Hematopoietic multipotent progenitor cell treated with erythropoietin and hydrocortisone succinate and interleukin-3 and kit ligand, for 4 days (in vitro differentiated cells): ENCODE results near the gene CCDC33.

Source experiments
- DNase-seq: peaks from one replicate; pipeline ENCODE4 v3.0.0-alpha.2; 2015

The CCDC33 gene

DNA sequence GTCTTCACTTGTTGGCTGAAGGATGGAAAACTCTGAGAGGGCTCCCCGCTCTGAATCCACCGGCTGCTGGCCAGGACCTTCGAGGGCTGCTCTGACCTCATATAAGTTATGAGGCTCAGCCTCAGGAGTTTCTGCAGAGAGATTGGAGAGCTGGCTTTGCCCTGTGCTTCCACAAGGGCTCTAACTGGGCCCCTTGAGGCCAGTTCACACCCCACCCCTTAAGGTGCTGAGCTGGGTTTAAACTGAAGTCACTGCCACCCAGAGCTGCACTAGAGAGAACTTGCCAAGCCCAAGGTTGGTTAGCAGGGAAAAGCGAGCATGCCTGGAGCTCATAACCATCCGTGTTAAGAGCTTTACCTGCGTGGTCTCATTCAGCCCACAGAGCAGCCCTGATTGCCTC lies 2.8 kb upstream of the CCDC33 start:
- DNase-seq: no peak

DNA sequence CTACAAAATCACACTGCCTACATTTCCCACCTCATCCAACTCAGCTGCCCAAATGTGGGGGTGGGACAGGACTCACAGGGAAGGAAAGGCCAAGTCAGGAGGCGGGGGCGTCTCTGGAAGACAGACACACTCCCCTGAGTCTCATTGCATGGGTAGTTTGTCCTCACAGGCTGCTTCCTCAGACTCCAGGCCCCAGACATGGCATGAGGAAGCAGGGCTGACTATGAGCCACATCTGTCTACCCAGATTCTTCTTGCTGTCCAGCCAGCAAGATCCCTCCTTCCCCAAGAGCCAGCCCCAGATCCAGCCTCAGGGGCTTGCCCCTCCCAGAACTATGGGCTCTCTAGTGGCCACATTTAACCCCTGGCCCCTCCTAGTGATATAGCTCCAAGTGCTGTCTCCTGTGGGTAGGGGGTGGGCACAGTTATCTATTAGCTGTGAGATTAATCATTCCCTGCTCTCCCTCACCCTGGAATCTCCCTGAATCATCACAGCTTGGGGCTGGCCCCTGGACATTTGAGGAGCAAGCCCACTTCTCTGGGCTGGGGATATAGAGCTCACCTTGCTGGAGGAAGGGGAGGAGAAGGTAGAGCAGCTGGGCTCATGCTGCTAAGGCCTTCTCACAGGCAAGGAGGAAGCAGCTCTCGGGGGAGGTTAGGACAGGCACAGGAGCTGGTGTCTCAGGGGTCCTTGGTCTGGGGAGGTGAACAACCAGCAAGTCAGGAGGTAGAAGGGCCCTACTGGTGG lies 2.1 kb upstream of the CCDC33 start:
- no peak for DNase-seq

DNA sequence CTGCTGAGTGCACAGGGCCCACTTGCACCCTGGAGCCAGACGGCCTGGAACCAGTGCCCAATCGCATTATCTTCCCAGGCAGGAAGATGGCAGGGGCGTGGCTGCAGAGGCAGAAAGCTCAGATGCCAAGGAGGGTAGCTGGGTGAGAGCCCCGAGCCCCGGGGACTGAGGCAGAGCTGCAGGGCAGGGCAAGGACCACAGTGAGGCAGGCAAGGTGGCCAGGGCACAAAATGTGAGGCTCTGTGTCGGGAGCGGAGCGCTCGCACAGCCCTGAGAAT lies 1.6 kb upstream of the CCDC33 start:
- DNase-seq: no peak

DNA sequence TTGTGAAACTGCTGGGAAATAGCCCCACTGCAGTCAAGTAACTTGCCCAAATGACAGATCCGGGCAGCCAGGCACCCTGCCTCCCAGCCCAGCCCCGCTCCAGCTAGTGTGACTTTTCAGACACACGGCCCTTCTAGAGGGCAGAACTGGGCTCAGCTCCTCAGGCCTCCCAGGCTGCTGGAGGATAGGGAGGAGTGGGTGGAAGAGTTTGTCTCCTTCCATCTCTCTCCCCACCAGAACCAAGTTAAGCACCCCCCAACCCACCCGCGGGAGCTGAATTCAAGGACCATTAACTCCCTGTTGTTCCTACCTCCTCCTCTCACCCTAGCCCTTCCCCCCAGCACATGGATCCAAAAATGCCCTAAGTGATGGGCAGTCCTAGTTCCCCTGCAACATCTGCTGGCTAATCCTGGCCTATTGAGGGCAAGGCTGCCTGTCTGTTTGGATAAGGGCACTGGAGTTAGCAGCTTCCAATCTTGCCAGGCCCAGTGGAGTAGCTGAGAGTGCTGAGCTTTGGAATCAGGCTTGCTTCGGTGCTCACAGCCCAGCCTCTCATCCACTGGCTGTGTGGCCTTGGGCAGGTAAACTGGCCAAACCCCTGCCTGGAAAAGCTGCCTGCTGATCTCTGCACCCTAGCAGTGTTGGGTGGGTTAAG lies 3.1 kb downstream of the CCDC33 start:
- DNase-seq: no peak

DNA sequence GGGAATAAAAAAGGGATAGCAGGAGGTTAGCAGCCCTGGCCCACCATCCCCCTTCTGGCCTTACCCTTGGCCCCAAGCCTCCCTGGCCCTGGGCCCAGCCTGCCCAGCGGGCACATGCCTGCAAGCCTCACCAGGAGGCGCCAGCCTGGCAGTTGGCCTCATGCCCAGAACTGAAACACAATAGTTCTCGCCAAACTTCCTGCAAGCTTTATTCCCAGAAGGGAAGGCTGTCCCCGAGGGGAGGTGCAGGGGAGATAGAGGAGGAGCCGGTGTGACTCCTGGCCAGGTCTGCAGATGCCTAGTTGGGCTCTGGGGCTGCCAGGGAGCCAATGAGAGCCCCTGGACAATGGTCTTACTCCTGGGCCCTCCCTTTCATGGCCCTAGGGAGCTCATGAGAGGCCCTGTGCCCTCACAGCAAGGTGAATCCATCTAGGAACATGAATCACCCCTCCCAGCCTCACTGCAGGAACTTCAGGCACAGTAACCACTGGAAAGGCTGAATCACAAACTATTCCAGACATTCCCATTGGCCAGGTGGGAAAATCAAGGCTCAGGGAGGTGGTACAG lies 4.0 kb downstream of the CCDC33 start:
- peak; percentile 57 for DNase-seq

DNA sequence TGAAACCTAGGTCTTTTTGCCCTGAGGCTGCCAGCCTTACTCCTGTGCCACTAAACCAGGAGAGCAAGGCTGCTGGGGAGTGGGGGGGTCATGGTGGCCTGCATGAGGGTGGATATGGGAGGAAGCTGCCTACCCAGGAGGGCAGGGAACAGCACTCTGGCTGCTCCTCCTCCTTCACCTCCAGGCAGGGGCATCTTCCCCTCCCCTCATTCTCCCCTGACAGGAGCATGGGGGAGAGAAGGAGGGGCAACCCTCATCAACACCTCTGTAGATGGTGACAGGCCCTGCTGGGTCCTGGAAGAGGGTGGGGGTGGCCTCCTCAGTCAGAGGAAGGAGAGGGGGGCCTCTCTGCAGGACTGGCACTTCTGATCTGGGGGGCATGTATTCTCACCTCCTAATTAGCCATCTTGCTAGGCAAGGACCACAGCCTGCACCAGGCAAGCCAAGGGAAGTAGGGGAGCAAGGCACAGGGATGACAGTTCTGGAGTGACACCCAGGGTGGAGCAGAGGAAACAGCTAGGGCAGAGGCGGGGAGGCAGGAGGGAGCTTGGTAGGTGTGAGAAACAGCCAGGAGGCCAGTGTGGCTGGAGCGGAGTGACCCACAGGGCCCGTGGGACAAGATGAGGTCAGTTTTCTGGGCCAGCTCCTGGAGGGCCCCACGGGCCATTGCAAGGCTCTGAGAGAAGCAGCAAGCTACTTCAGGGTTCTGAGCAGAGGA lies 4.9 kb downstream of the CCDC33 start:
- no peak for DNase-seq

DNA sequence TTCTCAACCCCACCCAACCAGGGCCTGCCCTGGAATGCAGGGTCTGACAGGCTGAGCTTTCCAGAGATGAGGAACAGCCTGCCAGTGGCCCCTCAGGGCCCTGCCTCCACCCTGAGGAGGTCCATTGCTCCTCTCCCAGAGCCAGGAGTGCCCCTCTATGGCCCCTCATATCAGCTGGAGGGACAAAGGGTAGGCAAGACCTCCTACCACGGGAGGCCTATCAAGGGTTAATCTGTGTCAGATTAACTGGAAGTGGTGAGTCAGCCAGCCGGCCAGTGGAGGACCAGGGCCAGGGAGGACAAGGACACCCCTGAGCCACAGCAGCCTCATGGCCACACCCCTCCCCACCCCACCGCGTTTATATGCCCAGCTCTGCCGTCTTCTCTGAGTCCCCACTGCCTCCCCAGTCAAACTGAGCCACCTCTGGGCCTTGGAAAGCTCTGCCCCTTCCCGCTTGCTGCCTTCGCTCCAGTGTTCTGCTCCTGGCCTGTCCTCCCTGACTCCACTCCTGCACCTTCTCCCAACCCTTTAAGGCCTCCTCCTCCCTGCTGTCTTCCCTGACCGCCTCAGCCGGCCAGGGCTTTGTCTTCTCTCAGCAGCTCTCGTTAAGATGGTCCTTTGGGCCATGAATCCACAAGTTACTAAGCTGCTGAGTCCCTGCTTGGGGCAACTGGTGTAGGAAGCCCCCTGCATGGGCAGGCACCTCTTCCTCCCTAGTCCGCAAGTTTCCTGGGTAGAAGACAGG lies 6.5 kb downstream of the CCDC33 start:
- no peak for DNase-seq

DNA sequence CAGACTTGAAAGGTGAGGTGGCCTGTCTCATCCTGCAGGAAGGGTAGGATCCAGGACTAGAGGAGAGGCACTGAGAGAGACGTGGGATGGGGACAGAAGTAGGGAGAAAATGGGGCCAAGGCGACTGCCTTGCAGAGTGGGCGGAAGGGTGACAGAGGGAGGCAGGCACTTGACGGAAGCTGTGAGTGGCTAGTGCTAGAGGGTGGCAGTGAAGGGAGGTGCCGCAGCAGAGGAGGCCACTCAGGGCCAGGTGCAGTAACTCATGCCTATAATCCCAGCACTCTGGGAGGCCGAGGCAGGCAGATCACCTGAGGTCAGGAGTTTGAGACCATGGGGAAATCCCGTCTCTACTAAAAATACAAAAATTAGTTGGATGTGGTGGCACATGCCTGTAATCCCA lies 7.3 kb downstream of the CCDC33 start:
- DNase-seq: no peak

DNA sequence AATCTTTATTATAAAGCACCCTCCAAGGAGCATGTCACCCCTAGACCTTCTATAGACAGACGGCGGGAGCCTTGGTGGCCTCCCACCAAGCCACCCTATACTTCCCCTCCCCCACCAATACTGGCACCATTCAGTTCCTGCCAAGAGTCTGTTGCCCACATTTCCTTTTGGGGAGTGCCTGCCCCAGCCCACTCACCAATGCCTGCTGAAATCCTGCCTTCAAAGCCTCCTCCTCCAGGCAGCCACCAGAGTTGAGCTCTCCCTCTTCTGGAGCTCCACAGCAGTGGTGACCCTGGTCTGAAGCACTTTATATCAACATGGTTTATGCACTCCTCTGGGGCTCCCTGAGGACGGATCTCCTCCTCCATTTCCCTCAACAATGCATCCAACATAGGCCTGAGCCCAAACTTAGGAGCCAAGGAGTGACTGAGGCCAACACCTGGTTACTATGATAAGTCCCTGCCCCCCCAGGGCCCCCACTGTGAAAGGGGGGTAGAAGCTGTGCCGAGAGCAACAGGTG lies 8.8 kb downstream of the CCDC33 start:
- no peak for DNase-seq

DNA sequence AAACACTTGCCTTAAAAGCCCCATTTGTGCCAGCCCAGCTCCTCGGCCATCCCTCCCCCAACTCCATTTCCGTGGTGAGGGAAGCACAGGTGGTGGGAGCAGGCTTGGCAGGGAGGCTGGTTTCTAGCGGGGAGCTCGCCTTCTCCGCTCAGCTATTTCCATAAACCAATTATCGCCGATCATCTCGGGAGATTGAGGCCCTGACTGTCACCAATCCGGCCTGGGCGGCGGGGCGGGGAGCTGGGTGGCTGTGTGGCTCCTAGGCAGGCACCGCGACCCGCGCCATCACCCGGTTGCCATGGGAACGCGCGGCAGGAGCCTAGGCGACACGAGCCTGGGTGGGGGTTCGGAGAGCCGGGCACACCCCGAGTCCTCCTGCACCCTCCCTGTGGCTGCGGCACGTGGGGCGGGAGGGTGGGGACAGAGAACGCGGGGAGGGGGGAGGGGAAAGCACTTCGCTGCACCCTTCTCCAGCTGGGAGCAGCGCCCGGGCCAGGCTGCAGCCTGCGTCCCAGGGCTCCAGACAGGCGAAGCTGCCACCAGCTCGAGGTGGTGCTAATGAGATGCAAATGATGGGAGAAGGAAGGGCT lies 9.3 kb downstream of the CCDC33 start:
- DNase-seq: peak; percentile 42

DNA sequence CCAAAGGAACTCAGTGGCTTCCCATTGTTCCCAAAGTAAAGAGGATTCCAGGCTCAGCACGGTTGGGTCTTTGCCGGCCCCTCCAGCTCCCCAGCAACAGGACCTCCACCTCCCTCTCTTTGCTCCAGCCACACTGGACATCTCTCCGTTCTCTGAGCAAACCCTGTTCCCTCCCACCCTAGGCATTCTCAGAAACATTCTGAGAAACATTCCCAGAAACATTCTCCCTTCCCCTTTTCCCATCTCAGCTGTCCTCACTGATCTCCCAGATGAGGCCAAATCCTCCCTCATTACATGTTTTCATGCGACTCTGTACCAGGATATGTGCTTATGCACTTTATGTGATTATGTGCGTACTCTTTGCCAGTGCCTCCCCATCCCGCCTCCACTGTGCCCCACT lies 14.1 kb downstream of the CCDC33 start:
- DNase-seq: no peak

DNA sequence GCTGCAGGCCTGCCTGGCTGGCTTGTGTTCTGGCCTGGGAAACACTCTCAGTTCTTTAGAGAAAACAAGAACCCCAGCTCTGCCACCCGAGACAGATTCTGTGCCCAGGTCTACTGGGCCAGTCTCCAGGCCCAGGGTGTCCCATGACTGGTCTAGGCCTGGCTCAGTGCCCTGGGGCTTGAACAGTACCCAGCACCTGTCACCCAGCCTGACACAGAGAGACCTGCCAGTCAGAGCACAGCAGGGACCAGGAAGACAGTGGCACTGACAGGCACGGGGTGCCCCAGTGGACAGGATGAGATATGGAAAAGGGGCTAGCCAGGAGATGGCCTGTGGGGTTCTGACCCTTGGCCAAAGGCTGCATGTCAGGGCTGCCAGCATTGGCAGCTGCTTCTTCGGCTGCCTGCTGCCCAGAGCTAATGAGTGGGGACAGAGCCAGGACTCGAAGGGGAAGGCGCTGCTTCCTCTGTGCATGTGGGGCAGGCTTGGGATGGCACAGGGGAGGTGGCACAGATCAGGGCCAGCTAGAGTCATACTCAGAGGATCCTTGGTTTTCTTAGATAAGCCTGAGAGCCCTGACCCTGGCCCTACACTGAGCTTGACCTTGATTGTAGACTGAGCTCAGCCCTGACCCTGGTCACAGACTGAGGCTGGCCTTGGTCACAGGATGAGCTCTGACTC lies 15.1 kb downstream of the CCDC33 start:
- no peak for DNase-seq

DNA sequence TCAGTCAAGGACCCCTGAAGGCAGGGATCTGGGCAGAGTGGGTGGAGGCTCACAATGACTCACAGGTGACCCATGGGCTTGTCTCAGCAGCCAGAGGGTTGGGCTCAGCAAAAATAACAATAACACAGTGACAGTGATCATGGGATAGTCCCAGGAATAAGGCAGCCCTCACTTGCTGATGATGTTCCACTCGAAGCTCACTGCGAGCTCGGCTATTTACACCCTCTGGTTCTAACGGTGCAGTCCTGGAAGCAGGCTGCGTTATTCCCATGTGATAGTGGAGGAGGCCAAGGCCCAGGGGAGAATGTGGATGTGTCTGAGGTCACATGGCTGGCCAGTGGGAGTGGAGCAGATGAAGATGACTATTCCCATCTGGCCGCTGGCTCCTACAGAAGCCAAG lies 16.2 kb downstream of the CCDC33 start:
- no peak for DNase-seq

DNA sequence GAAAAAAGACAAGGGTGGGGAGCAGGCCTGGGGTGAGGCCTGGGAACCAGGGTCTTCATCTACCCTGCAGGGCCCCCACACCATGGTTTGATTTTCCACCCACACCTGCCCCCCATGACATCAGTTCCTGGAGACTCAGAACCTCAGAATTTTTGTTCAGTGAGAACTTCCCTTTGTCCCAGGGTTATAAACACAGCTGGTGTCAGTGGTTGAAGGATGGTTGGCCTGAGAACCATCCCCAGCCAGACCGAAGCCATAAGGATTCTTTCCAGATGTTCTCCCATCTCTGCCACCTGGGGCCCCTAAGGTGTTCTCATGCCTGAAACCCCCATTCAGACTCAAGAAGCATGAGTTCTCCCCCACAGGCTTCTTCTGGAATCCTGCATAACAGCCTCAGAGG lies 16.6 kb downstream of the CCDC33 start:
- DNase-seq: no peak

DNA sequence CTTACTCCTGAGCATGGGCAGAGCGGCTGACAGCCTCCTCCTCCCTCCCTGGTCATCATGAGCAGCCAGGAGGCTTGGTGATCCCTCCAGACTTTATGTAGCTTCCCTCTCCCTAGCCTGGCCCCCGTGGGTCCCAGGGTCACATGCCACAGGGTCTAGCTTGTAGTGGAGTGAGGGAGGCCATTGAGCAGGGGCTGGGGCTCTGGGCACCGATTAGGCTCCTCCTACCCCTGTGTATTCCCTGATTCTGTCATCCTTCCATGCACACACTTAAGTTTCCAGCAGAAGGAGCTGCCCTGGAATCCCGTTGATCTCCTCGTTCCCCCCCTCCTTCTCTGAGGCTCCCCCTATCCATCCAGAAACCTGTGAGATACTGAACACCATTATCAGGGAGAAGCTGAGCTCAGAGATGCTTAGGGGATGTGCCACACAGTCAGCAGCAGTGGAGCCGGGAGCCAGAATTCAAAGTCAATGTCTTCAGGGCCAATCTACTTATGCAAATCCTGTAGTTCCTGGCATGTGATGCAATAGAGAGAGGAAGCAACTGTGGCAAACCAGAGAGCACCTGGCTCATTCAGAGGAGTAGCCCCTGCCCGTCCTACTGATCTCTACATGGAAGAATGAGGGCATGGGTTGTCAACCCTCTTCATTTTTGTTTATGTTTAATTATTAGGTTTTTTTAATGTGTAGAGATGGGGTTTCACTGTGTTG lies 17.2 kb downstream of the CCDC33 start:
- DNase-seq: no peak

DNA sequence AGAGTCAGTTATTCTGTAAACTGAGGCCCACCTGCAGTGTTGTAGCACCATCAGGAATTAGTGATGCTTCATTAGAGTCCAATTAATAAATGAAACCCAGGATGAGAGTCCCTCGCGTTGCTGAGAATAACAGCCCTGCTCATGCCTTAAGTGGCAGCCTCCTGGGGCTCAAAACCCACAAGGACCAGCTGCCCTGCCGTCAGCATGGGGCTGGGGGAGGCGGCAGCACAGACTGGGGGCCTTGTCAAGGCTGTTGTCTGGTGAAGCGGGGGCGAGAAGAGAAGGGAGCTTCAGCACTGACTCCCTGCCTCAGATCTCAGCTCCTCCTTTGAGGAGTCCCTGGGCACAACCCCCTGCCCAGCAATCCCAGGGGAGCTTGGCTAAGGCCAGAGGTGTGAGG lies 21.0 kb downstream of the CCDC33 start:
- no peak for DNase-seq

DNA sequence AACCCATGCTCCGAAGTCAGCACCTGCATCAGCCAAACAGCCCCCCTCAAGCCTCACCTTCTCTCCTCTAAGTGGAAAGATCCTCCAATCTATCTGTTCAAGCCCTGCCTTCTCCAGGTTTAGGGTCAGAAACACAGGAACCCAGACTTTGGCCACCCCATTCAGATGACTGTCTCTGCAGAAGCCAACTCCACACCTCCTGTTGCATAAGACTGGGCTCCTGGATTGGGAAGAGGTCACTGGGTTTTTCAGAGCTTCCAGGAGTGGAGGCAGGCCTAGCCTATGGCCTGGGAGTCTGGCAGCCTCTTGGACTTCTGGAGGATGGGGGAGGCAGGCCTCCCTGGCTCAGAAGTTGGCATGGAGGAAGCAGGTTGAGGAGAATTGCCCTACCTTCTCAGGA lies 21.5 kb downstream of the CCDC33 start:
- no peak for DNase-seq

DNA sequence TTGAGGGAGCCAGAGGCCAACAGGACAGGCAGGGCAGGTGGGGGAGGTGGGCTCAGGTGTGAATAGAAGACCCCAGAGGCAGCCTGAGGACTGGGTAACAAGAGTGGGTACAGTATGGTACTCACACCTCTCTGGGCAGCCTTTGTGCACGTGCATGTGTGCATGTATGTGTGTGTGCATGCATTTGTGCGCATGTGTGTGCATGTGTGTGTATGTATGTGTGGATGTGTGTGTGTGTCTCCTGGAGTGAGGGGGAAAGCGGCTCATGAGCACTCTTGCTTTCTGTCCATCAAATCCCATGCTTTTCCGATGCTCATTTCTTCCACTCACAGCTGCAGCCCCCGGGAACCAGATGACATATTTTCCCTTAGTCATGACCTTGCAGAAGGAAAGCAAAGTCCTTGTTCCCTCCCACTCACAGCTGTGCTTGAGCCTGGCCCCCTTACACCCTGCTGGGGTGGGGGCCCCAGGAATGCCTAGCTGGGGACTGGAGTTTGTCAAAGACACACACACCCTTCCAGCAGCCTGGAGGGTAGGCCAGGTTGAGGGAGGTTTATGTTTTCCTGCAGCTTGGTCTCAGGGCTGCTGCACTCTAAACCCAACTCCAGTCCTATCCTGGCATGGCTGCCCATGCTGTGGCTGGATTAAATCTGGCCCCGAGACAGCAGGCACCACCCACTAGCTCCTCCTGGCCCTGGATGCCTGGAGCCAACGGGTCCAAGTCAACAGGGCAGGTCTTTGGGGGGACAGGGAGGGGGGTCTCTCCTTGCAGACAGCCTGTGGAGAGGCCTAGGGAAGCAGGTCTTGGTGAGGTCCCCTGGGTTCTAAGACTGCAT lies 22.5 kb downstream of the CCDC33 start:
- no peak for DNase-seq

DNA sequence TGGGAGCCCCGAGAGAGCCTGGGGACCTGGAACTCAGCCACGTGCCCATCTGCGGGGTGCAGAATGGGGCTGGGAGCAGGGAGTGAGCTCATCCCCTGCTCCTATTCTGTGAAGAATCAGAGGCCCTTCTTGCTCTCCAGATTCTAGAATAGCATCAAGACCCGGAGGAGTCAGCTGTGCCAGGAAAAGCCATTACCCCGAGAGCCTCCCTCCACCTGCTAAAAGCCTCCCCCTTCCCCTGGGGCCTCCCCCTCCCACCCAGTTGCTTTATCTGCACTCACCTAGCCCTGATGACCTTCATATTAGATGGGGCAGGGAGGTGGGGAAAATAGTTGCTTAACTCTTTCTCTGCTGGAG lies 23.1 kb downstream of the CCDC33 start:
- DNase-seq: no peak

DNA sequence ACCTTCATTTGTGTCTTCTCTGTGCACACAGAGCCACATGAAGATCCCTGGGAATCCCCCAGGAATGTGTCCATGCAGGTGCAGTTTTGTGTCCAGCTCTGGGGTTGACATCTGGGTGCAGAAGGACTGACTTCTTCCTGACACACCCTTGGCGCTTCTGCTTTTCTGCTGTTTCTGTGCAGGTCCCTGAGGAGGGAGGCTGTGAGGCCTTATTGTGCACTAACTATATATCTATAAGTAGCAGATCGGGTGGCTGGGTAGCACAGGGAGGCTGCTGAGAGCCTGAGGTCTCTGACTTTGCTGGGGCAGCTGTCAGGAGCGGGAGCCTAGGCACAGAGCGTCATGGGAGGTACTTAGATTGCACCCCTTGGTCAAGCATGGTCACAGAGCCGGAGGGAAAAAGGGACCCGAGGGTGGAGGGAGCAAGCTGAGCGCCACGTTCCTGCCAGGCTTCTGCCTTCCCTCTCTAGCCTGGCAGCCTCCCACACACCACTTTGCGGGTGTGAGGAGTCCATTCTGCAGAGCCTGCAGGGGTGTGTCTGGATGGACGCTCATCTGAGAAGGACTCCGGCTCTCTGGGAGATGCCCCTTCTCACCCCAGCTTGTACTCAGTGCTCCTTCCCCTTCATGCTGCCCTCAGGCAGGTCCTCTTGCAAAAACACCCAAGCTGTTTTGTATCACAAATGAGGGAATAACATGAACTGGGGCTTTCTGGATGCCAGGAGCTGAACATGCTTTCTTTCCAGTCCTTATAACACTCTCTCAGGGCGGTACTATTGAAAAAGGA lies 23.9 kb downstream of the CCDC33 start:
- no peak for DNase-seq
